ENCODE results near the gene HMBS. TPM values are rescaled to one million over a fixed set of nuclear protein-coding genes. Genes with fewer than 3 reads are reported as not detected.

HMBS gene
- total RNA-seq, 3 donors from 2014 or later (not counting 1 experiment from before 2014, with no cell fraction given) = 6.1 to 10.1 (median 6.7) TPM

GRCh38 chr11:119116601-119117000, 31.9 kb downstream of the HMBS start:
- TF ChIP-seq, protein P1, sequence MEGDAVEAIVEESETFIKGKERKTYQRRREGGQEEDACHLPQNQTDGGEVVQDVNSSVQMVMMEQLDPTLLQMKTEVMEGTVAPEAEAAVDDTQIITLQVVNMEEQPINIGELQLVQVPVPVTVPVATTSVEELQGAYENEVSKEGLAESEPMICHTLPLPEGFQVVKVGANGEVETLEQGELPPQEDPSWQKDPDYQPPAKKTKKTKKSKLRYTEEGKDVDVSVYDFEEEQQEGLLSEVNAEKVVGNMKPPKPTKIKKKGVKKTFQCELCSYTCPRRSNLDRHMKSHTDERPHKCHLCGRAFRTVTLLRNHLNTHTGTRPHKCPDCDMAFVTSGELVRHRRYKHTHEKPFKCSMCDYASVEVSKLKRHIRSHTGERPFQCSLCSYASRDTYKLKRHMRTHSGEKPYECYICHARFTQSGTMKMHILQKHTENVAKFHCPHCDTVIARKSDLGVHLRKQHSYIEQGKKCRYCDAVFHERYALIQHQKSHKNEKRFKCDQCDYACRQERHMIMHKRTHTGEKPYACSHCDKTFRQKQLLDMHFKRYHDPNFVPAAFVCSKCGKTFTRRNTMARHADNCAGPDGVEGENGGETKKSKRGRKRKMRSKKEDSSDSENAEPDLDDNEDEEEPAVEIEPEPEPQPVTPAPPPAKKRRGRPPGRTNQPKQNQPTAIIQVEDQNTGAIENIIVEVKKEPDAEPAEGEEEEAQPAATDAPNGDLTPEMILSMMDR (IDR thresholded peaks at IDR 0.05) = no peak
- Mint-ChIP-seq H3K4me3 (no peak overlapping the region), H3K36me3 (peaks cover 6% of the 10 kb centered on the region), H3K9me3 (no peaks in the 10 kb centered on the region), H3K4me1 (peaks cover 14 to 21% of the 10 kb centered on the region in 2 donors), H3K27ac (no peak overlapping the region), H3K27me3 (ENCODE audit: low read depth in 2 of 2) (no peaks in the 10 kb centered on the region)
- intact Hi-C loops (cut with micrococcal nuclease) = no loop called here
- ATAC-seq = no peak
- Histone ChIP-seq H3K36me3 (ENCODE audit: control insufficient read depth, insufficient read depth, low read length) (peaks cover 40% of the 10 kb centered on the region), H3K27ac (ENCODE audit: low read length) (no peak overlapping the region), H3K4me3 (ENCODE audit: low read length) (no peak overlapping the region), H3K27me3 (ENCODE audit: control insufficient read depth, insufficient read depth, low read length) (no peaks in the 10 kb centered on the region), H3K9me3 (ENCODE audit: control insufficient read depth, insufficient read depth, low read length) (no peaks in the 10 kb centered on the region), H3K4me1 (ENCODE audit: control insufficient read depth, insufficient read depth, low read length) (peaks cover 13% of the 10 kb centered on the region)
- no peak for DNase-seq
- WGBS (ENCODE audit: insufficient coverage) = 96% methylated on average over 5 of the region's 5 CpGs

DNA sequence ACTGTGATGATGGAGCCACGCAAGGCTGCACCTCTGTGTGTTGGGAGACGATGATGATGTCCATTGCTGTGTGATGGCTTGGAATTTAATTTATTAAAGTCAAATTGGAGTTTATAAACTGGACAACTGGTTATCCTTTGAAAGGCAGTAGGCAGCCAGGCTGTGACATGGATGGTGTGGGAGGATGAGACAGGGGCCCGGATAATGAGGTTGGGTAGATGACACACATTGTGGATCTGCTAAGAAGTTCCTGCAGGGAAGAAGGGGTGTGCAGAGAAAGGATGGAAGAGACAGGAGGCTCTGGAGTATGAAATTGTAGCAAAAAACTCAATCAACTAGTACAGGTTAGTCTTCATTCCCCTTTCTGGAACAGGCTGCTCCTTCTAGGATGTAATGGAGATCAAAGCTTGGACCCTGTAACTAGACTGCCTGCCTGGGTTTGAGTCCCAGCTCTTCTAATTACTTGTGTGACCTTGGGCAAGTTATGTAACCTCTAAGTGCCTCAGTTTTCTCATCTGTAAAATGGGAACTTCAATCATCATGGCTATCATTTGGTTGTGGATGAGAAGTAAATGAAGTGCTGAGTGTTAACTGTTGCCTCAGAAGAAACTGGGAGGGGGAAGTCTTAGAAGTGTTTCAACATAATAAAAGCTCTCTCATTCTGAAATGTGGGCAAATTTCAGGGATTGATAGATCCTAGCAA, 32.5 kb downstream of the HMBS start:
- intact Hi-C loops (cut with micrococcal nuclease) = no loop called here
- no peaks in the 10 kb centered on the region for H3K27me3 Mint-ChIP-seq (ENCODE audit: low read depth in 2 of 2)
- ATAC-seq (no peak), DNase-seq (no peak)
- no peak overlapping the region for H3K27ac Mint-ChIP-seq
- Histone ChIP-seq H3K4me1 (ENCODE audit: control insufficient read depth, insufficient read depth, low read length) (peaks cover 19% of the 10 kb centered on the region), H3K27ac (ENCODE audit: low read length) (no peak overlapping the region), H3K4me3 (ENCODE audit: low read length) (no peak overlapping the region), H3K36me3 (ENCODE audit: control insufficient read depth, insufficient read depth, low read length) (peaks cover 36% of the 10 kb centered on the region), H3K27me3 (ENCODE audit: control insufficient read depth, insufficient read depth, low read length) (no peaks in the 10 kb centered on the region), H3K9me3 (ENCODE audit: control insufficient read depth, insufficient read depth, low read length) (no peaks in the 10 kb centered on the region)
- no peaks in the 10 kb centered on the region for H3K9me3 Mint-ChIP-seq
- peaks cover 6% of the 10 kb centered on the region for H3K36me3 Mint-ChIP-seq
- TF ChIP-seq, protein P1 (IDR thresholded peaks at IDR 0.05) = no peak
- WGBS (ENCODE audit: insufficient coverage) = 95% methylated on average over 3 of the region's 3 CpGs
- no peak overlapping the region for H3K4me3 Mint-ChIP-seq
- H3K4me1 Mint-ChIP-seq = peaks cover 20 to 27% of the 10 kb centered on the region in 2 donors

DNA sequence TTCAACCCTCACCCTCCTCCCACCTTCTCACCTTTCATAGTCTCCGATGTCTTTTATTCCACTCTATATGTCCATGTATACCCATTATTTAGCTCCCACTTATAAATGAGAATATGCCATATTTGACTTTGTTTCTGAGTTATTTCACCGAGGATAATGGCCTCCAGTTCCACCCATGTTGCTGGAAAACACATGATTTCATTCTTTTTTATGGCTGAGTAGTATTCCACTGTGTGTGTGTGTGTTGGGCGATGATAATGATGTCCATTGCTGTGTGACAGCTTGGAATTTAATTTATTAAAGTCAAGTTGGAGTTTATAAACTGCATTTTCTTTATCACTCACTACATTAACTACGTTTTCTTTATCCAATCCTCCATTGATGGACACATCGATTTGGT, 33.5 kb downstream of the HMBS start:
- Mint-ChIP-seq H3K27me3 (ENCODE audit: low read depth in 2 of 2) (no peaks in the 10 kb centered on the region), H3K4me3 (no peak overlapping the region), H3K36me3 (peaks cover 6% of the 10 kb centered on the region), H3K4me1 (peaks cover 31 to 37% of the 10 kb centered on the region in 2 donors), H3K9me3 (no peaks in the 10 kb centered on the region), H3K27ac (no peak overlapping the region)
- no peaks in the 10 kb centered on the region for H3K9me3 ChIP-seq (ENCODE audit: control insufficient read depth, insufficient read depth, low read length)
- no peak for DNase-seq
- TF ChIP-seq, protein P1 (IDR thresholded peaks at IDR 0.05) = no peak
- peaks cover 26% of the 10 kb centered on the region for H3K36me3 ChIP-seq (ENCODE audit: control insufficient read depth, insufficient read depth, low read length)
- no peak for ATAC-seq
- 99% methylated on average over 3 of the region's 5 CpGs for WGBS (ENCODE audit: insufficient coverage)
- no peak overlapping the region for H3K27ac ChIP-seq (ENCODE audit: low read length)
- no peaks in the 10 kb centered on the region for H3K27me3 ChIP-seq (ENCODE audit: control insufficient read depth, insufficient read depth, low read length)
- no peak overlapping the region for H3K4me3 ChIP-seq (ENCODE audit: low read length)
- peaks cover 26% of the 10 kb centered on the region for H3K4me1 ChIP-seq (ENCODE audit: control insufficient read depth, insufficient read depth, low read length)
- intact Hi-C loops (cut with micrococcal nuclease) = no loop called here

- Mint-ChIP-seq H3K4me1 (peaks cover 32 to 39% of the 10 kb centered on the region in 2 donors), H3K27ac (no peak overlapping the region), H3K9me3 (no peaks in the 10 kb centered on the region), H3K36me3 (peaks cover 6% of the 10 kb centered on the region), H3K4me3 (no peak overlapping the region), H3K27me3 (ENCODE audit: low read depth in 2 of 2) (no peaks in the 10 kb centered on the region)
- ATAC-seq (no peak), DNase-seq (no peak)
- Histone ChIP-seq H3K27ac (ENCODE audit: low read length) (no peak overlapping the region), H3K4me1 (ENCODE audit: control insufficient read depth, insufficient read depth, low read length) (peaks cover 26% of the 10 kb centered on the region), H3K27me3 (ENCODE audit: control insufficient read depth, insufficient read depth, low read length) (no peaks in the 10 kb centered on the region), H3K36me3 (ENCODE audit: control insufficient read depth, insufficient read depth, low read length) (peaks cover 21% of the 10 kb centered on the region), H3K9me3 (ENCODE audit: control insufficient read depth, insufficient read depth, low read length) (no peaks in the 10 kb centered on the region), H3K4me3 (ENCODE audit: low read length) (no peak overlapping the region)
- TF ChIP-seq, protein P1 (IDR thresholded peaks at IDR 0.05) = no peak
- intact Hi-C loops (cut with micrococcal nuclease) = no loop called here
- WGBS (ENCODE audit: insufficient coverage) = no CpG with 5 or more reads among the region's 1 CpG
Observed at GRCh38 chr11:119118946-119119345, 34.3 kb downstream of the HMBS start.
